ENCODE measurements around the gene EFCC1.

- TF ChIP-seq CTCF (IDR thresholded peaks at IDR 0.05; ENCODE audit: low read depth, low read length, poor library complexity, severe bottlenecking) (peak; percentile 91), EZH2phosphoT487 (IDR thresholded peaks at IDR 0.05; ENCODE audit: borderline replicate concordance, low read length) (no peak)
Measured at GRCh38 chr3:129026728-129027543, 25.8 kb downstream of the EFCC1 start.
